Osteocyte (in vitro differentiated cells): ENCODE results near the gene APOBEC2. TPM values are rescaled to one million over a fixed set of nuclear protein-coding genes. Genes with fewer than 3 reads are reported as not detected.

ENCODE experiments used
- DNase-seq: peaks from one replicate; pipeline ENCODE4 v3.0.0; 2021; ENCODE audit warnings: mixed read lengths; ENCODE audit not compliant: unreplicated experiment; ENCODE audit errors: extremely low spot score
- H3K27ac Mint-ChIP-seq: one replicate; pipeline ENCODE4 v1.8.0; 2021; ENCODE audit warnings: mild to moderate bottlenecking, mixed read lengths; ENCODE audit not compliant: unreplicated experiment
- H3K27me3 Mint-ChIP-seq: one replicate; pipeline ENCODE4 v1.8.0; 2021; ENCODE audit warnings: mixed read lengths; ENCODE audit not compliant: unreplicated experiment
- H3K36me3 Mint-ChIP-seq: one replicate; pipeline ENCODE4 v1.8.0; 2021; ENCODE audit warnings: mixed read lengths; ENCODE audit not compliant: unreplicated experiment
- H3K4me1 Mint-ChIP-seq: one replicate; pipeline ENCODE4 v1.8.0; 2021; ENCODE audit warnings: mixed read lengths; ENCODE audit not compliant: unreplicated experiment
- H3K4me3 Mint-ChIP-seq: one replicate; pipeline ENCODE4 v1.8.0; 2021; ENCODE audit warnings: mild to moderate bottlenecking, moderate library complexity, mixed read lengths; ENCODE audit not compliant: unreplicated experiment
- H3K9me3 Mint-ChIP-seq: one replicate; pipeline ENCODE4 v1.8.0; 2021; ENCODE audit warnings: mixed read lengths; ENCODE audit not compliant: unreplicated experiment
- CTCF ChIP-seq: fragments of 200-600 bp; sonication (generic); IDR thresholded peaks from 2 replicates; pipeline ENCODE4 v1.5.0; 2021; ENCODE audit warnings: antibody characterized with exemption, mild to moderate bottlenecking, moderate library complexity
- total RNA-seq: library from RNA; stranded (reverse); gene quantifications from 2 replicates; pipeline ENCODE4 v1.2.1, GENCODE V29; 2021

Gene APOBEC2
- total RNA-seq, 1 donor from 2014 or later, result not detected

- H3K36me3 Mint-ChIP-seq, result peaks cover 26% of the 10 kb centered on the region
- H3K27ac Mint-ChIP-seq, result no peak overlapping the region
- no peaks in the 10 kb centered on the region for H3K9me3 Mint-ChIP-seq
- no peak for TF ChIP-seq CTCF
- no peak for DNase-seq
- H3K27me3 Mint-ChIP-seq, result no peaks in the 10 kb centered on the region
- H3K4me1 Mint-ChIP-seq, result peaks cover 21% of the 10 kb centered on the region
- no peak overlapping the region for H3K4me3 Mint-ChIP-seq
Measured at GRCh38 chr6:41077536-41077935, 24.5 kb downstream of the APOBEC2 start.

- no peak for TF ChIP-seq CTCF
- peaks cover 29% of the 10 kb centered on the region for H3K36me3 Mint-ChIP-seq
- no peak for DNase-seq
- H3K9me3 Mint-ChIP-seq, result no peaks in the 10 kb centered on the region
- no peak overlapping the region for H3K4me3 Mint-ChIP-seq
- H3K27ac Mint-ChIP-seq, result no peak overlapping the region
- peaks cover 21% of the 10 kb centered on the region for H3K4me1 Mint-ChIP-seq
- H3K27me3 Mint-ChIP-seq, result no peaks in the 10 kb centered on the region
Measured at GRCh38 chr6:41078101-41078500, 25.1 kb downstream of the APOBEC2 start.

- Mint-ChIP-seq H3K27ac (no peak overlapping the region), H3K4me1 (peaks cover 19% of the 10 kb centered on the region), H3K4me3 (no peak overlapping the region), H3K27me3 (no peaks in the 10 kb centered on the region), H3K36me3 (peaks cover 35% of the 10 kb centered on the region), H3K9me3 (no peaks in the 10 kb centered on the region)
- no peak for DNase-seq
- no peak for TF ChIP-seq CTCF
Measured at GRCh38 chr6:41079080-41079479, 26.1 kb downstream of the APOBEC2 start.

- H3K27ac Mint-ChIP-seq, result no peak overlapping the region
- no peaks in the 10 kb centered on the region for H3K27me3 Mint-ChIP-seq
- peaks cover 42% of the 10 kb centered on the region for H3K36me3 Mint-ChIP-seq
- DNase-seq, result no peak
- no peak overlapping the region for H3K4me3 Mint-ChIP-seq
- TF ChIP-seq CTCF, result no peak
- H3K9me3 Mint-ChIP-seq, result no peaks in the 10 kb centered on the region
- H3K4me1 Mint-ChIP-seq, result peaks cover 5% of the 10 kb centered on the region
Measured at GRCh38 chr6:41080621-41081020, 27.6 kb downstream of the APOBEC2 start.

- TF ChIP-seq CTCF, result no peak
- DNase-seq, result no peak
- Mint-ChIP-seq H3K27me3 (no peaks in the 10 kb centered on the region), H3K4me1 (peaks cover 4% of the 10 kb centered on the region), H3K9me3 (no peaks in the 10 kb centered on the region), H3K4me3 (no peak overlapping the region), H3K27ac (no peak overlapping the region), H3K36me3 (peaks cover 47% of the 10 kb centered on the region)
Measured at GRCh38 chr6:41083072-41083471, 30.1 kb downstream of the APOBEC2 start.
